ENCODE measurements around the gene LRMDA.
"Not testable (repeated sequence)": the region's sequence is repeated elsewhere in the genome, so short reads cannot be mapped to it uniquely, and the experiment has no call there.

The LRMDA gene

DNA sequence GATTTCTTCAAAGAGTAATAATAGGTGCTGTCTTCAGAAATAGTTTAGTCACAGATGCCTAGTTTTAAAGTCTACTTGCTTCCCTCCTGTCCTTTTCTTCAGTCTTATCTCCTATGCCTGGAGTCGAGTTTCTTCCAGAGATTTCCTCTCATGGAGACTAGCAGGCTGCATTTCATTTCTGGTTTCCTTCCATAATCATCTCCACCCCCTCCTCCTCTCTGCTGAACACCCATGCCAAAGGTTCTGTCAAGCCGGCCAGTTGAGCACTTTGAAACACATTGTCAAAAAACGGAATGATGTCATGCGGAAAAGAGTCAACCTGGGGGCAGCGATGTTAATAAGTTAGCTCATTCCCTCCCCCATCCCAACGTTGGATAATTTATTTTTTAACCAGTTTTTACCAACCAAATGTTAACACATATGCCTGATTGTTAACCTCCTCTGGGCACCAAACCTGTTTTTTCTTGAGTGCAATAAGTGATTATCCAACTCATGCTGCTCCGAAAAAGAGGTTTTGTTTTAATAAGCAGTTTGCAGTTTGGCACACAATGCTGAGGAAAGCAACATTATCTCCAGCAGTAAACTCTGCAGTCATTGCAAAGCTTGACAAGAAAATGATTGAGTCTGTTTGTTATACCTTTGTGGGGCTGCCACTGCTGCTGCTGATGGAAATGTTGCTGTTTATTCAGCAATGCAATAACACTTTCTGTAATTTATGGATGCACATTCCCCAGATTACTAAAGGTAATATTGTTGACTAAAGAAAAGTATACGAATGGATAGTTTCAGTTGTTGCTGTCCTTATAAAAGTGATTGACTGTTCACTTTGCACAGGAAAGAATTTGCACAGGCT is 161.6 kb downstream of the LRMDA start:
- DNase-seq = no peak

DNA sequence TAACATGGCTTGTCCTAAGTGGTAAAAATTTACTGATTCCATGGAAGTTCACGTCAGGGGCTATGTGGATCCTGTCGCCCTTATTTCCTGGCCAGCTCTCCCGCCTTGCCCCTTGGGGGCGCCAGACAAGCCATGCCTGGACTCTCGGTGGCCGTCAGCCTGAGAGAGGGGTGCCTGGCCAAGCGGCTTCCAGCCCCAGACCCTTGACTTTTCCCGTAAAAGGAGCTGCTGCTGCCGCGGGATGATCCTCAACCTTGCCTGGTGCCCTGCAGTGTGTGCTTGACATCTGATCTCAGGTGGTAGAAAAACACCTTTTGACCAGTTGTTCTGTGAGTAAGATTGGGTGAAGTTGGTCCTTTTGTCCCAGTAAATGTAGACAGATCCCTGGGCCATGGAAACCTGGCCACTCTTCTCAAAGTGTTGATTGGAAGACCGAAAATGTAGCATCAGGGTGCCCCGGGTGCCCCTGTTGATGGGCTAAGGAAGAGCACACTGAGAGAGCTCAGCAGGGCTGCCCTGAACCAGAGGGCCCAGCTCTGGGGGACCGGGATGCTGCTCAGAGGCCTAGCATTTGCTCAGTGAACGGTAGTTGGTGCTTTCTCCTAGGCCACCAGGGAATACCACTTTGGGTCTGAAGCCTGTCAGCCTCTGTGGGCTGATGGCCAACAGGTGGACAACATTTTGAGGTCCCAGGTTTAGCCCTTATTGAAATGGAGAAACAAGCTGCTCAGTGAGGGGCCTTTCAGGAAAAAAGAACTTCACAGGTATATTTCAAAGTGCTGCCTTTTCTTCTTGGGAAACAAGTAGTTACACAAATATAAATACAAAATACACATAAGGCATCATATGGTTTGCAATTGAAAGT is 162.5 kb downstream of the LRMDA start:
- no peak for DNase-seq

DNA sequence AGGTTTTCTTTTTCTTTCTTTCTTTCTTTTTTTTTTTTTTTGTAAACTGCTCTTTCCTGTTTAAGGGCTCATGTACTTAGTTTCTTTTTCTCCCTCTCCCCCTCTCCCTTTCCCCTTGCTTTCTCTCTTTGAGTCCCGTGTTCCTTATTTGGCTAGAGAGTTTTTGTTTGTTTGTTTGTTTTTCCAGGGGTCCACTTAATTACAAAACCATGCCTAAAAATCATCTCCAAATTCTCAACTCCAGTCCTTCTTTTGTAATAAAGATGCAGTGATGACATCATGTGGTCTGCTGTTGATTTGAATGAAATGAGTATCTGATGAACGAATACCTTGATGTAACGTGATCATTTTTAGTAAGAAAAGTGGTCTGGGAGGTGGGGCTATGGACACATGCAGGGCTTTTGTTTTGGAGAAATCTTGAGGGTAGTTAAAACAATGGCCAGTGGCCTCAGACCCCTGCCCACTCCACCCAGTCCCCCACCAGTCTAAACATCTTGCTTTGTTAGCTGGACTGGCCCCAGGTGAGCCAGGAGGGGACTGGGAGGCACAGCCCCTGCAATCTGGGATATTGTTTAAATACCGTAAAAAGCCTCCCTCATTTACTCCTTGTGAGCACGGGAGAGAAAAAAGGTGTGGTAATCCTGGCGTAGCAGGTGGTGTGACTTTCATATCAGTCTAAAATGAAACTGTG is 165.7 kb downstream of the LRMDA start:
- no peak for DNase-seq

DNA sequence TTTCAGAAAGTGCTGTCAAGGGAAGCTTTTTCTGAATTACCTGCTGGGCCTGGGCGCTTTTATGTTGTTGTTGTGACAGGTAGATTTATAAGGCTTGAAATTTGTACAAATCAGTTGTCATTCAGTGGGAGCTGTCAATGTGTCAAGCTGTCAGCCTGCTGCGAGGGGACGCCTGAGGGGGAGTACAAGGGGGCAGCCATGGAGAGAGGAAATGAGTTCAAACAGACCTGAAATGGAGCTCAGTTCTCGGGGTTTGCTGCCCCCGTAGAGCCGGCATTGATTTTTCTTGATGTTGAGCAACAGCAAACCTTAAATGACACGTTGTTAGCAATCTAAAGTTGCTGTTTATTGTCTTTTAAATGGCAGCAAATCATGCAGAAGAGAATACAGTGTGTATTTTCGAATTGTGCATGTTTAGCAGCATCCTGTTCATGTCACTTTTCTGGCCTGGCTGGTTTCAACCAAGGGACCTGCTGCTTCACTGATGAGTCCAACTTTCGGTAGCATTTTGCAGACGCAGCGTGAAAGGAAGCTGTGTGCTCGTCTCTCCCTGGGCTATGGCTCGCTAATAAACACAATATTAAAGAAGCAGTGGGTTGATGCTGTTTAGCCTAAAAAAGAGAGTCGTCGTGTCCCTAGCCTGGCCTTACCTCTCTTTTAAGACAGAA is 166.5 kb downstream of the LRMDA start:
- no peak for DNase-seq

DNA sequence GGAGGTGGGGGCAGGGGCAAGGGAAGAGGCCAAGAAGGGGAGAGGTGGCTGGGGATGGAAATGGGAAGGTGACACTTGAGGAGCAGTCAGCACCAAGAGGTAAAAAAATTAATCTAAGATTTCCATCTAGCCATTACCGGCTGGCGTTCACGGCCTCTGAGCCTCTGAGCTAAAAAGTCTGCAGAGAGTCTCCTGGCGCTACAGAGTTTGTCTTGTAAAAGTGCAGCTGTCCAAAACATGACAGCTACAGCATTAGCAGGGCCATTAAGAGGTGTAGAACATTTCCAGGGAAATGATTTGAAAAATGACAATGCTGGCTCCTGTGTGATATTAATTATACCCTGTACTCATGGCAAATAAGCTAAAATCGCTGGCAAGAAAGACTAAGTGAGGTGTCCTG is 167.6 kb downstream of the LRMDA start:
- no peak for DNase-seq

DNA sequence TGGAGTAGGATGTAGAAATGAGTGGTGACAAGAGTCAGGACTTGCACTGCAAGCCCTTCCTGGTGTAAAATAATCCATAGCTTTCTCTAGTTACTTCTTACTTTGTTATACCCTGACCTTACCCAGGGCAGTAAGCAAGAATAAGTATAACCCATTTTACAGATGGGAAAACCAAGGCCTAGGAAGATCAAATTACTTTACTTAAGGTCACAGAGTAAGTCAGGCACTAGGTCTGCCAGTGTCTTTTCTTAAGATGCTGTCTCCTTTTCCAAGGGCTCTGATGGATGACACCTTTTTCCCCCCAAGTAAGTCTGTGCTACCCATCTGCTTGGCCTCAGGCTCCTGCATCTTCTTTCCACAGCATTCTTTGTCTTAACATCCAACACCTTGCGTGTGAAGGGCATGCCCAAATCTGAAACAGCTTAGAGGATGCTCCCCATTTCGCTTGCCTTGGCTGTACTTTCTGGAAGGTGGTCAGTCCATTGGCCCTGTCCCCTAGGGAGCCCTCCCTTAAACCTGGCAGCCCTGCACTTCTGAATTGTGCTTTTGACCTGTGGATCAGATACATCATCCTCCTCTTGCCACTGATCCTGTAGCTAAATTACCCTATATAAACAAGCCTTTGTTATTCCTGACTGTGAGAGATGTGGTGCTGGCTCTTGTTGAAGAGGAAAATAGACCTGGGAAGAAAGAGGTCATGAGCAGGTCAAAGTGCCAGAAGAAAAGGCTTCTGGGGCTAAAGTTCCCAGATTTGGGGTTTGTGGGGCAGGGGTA is 168.6 kb downstream of the LRMDA start:
- DNase-seq = no peak

DNA sequence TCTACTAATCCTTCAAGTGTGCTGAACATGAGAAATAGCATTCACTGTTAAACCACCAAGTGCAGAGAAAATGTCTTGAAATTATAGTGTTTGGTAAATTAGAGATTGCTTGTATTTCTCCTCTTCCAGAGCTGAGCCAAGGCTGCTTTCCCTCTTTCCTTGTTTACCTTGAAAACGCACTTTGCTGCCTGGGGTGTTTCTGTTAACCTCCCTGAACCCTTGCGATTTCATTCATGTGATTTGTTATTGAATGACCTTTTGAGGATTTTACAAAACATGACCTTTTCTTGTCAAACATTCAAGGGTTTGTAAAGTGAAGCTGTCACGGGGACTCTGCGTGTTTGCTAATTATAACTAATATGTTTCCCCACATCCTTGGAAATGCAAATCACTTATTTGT is 169.4 kb downstream of the LRMDA start:
- DNase-seq = no peak

DNA sequence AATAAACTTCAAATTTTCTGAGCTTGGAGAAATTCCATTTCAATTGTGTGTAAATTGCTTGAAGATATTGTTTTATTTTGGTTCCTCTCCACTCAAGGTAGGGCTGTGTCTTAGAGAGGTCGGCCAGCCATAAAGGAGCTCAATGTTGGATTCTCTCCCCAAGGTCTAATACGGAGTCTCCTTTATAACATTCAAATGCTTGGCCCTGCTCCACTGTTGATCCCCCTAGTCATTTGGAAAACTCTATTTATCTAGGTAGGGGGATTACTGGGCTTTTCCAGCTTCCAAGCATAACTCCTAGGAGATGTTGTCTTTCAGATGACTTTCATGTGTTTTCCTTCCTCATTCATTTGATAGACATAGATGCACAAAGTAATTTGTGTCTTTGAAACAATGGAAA is 170.9 kb downstream of the LRMDA start:
- DNase-seq = no peak

DNA sequence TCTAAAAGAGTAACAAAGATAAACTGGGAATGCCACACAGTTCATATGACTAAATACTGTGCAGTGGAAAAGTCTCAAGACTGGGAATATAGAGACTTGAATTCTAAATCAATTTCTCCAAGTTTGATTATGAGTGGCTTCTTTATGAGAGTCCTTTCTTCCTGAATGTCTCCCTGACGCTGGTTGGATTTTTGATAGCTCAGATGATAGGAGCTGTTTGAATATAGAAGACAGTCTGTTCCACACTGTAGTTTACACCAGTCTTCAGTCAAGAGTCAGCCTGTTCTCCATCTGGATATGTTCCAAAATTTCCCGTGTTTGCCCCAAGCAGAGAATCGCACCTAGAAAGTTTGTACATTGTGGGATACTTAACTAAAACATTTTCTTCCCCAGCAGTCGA is 173.7 kb downstream of the LRMDA start:
- DNase-seq = no peak

DNA sequence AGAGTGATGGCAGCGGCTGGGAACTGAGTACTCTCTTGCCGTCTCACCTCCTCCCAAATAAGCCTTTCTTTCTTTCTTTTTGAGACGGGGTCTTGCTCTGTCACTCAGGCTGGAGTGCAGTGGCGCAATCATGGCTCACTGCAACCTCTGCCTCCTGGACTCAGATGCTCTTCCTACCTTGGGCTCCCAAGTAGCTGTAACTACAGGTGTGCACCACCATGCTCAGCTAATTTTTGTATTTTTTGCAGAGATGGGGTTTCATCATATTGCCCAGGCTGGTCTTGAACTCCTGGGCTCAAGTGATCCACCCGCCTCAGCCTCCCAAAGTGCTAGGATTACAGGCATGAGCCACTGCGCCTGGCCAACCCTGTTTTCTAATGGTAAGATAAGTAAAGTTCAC is 174.4 kb downstream of the LRMDA start:
- DNase-seq = not testable (repeated sequence)

DNA sequence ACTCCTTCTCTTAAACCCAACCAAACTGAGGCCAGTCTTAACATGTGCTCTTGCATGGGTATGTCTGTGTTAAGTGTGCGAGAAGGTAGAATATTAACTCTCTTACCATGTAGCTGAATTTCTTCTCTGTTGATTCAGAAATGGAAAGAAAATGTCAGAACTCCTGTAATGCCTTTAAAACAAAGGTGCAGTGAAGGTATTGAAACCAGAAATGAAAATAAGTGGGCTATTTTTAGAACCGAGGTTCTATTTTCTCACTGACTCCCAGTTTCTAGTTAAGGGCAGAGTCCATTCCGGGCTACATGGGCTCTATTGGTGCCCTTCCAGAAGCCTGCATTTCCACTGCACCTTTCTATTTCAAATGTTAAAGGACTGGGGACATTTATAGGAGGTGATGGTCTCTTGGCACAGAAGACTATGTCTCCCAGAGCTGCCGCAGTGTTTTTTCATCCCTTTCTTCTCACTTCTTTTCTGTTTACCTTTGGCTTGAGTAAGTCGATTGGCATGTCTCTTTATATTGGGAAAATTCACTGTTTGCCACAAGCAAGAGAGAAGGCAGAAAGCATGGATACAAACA is 174.9 kb downstream of the LRMDA start:
- DNase-seq = no peak

DNA sequence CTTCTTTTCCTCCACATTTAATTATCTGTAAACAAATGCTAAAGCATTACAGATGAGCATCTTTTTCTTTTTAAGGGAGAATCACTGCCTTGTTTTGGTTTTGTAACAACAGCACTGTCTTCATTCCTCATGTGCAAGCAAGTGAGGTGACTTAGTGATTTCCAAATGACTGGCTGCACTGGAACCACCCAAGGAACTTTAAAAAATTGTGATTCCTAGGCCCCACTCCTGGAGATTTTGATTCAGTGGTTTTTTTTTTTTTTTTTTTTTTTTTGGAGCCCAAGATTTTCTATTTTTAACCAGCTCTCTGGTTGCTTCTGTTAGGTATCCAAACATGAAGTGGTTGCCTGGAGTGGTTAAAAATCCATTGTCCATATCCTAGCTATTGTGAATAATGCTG is 176.2 kb downstream of the LRMDA start:
- DNase-seq = no peak

DNA sequence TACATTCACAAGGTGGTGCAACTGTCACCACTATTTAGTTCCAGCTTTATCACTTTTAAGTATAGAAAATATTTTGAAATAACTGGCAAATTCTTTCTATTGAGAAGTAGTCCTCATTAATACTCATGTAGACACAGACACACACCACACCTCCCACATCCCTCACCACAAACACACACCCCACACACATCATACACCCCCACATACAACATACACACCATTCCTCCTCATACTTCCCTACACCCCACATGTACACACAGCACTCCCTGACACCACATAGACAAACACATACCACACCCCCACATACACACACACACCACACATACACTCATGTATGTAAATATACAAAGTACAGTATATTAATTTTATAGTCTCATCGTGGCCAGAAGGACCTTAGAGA is 178.8 kb downstream of the LRMDA start:
- DNase-seq = no peak

DNA sequence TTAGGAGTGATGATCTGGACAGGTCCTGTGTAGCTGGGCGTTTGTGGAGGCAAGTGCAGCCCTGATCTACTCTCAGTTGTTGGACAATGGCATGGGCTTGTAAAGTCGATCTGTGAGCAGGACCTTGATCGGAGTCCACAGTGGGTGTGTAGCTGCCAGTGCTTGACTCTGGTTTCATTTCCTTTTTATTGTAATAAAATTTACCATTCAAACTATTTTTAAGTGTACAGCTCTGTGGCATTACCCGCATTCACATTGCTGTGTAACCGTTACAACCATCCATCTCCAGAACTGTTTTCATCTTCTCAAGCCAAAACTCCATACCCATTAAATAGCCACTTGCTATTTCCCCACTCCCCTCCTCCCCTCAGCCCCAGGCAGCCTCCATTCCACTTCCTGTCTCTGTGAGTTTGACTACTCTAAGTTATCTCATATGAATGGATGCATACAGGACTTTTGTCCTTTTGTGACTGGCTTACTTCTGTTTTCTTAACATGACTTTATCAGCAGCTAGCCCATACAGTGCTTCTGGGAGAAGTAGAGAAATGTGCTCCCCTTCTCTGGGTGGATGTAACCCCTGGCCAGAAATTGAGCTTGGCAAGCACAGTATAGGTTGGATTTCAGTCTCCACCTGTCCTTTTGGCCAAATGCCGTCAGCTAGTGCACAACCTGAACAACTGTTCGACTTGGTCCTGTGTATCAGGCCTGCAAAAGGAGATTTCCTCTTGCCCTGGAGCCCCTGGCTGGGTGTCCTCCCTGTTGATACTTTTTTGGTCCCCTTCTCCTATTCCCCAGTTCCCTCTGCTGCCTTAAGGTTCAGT is 180.0 kb downstream of the LRMDA start:
- DNase-seq = no peak

DNA sequence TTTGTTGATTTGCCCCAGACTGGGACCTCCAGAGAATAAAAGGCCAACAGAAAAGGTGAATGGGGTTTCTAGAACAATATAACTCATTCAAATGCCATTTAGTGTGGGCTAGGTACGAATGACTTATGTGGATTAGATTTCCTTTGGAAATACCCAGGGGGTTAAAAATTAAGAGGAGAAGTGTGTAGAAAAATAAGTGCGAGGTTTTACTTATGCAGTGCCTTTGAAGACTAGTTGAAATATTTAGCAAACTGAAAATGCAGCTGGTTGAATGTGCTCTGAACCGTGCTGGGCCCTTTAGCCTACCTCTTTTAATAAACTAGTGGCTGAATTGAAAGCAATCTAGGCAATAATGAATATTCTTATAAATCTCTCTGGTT is 180.6 kb downstream of the LRMDA start:
- DNase-seq = no peak

DNA sequence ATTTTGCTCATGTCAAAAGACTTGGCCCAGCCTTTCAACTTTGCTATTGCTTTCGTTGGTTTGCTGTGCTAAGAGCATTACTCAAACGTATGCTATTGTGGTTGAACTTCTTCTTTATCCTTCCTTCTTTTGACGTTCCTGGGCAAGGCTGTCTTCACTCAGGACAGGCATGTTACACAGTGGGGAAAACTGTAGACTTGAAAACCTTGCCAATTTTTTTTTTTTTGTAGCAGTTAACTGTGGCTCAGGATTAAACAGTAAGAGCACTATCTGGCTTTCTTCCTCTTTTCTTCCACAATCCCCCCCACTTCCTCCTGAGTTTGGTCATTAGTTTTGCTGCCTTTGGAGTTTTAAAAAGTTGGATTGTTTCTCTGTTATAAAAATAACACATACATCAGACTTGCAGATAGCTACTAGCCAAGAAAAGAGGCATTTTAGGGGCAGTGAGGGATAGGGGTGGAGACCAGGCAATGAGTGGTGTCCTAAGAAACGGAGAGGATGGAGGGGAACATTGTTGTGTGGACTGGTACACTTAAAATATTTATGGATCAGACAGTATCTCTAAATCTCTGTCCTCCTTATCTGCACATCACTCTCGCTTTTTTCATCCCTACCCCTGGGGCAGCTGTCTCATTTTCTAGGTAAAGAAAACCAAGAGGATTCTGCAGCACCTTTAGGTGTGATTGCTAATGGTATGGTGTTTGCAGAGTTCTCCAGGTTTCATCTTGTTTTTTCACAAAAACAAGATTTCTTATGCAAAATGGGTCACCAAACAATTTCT is 181.7 kb downstream of the LRMDA start:
- DNase-seq = no peak

DNA sequence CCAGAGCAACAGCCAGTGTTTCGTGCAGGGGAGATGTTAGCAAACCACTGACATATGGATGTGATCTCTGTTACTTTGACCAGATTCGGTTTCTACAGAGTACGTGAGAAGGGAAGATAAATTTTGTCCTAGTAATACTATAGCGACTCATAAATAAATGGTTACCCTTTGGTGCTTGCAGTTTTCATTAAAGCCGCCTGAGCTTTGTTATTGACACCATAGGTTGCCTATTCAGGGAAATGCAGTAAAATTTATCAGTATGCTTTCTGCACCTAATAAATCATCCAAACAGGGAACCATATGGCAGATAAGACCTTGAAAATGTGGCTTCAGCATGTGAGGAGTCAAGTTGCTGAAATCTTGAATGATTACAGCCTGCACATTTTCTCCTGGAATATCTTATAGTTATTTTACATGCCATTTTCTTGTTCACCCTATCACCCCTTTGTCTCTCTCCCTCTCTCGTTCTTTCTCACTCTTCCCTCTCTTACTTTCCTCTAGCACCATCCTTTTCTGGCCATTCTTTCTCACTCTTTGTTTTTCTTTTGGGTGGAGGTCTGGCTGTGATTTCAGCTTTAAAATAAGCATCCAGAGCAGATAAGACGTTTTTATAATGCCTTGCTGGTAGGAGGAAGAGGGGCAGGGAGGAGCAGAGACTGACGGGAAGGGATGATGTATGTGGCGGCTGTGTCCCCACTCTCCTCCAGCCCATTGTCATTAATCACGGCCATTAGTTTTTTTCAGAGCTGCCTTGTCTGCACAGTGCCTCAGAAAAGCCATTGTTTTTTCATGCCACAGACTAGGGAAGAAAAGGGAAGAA is 182.5 kb downstream of the LRMDA start:
- no peak for DNase-seq

DNA sequence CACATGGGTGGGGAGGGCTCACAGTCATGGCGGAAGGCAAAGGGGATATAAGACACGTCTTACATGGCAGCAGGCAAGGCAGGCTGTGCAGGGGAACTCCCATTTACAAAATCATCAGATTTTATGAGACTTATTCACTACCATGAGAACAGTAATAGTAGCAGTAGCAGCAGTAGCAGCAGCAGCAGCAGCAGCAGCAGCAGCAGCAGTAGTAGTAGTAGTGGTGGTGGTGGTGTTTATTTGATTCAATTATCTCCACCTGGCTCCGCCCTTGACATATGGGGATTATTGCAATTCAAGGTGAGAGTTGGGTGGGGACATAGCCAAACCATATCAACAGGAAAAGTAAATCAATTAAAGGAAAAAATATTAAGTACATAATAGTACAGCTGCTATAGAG is 184.7 kb downstream of the LRMDA start:
- no peak for DNase-seq

DNA sequence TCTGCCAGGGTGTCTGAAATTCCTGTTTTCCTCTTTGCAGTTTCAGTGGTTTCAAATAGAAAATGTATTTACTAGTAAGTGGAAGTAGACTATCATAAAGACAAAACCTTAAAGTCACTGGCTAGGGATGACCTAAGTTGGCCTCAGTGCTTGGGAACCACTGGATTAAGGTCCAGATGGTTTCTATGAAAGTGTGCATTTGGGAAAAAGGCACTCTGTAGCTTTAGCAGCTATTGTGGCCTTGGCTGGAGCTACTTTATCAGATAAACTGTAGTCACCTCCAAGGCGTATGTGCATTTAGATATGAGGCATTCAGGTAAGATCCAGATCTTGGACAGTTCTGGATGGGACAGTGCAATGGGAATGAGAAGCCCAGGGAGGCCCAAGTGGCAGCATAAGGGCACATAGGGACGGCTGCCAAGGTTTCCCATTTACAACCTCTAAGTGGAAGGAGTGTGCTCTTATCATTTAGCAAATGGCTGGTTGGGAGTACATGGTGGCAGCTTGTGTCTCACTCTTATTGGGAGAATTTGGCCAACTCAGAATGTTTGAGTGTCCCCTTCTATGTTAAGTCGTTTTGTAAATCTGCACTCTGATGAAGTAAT is 185.6 kb downstream of the LRMDA start:
- no peak for DNase-seq

Data from activated CD4-positive, alpha-beta T cell treated with anti-CD3 and anti-CD28 coated beads, Interleukin-10, Interleukin-2, amounts not matched to agents 100 ng/mL and 50 ng/mL, durations not matched to agents 16 hours and 8 hours (primary cell).